Esophagus muscularis mucosa (tissue), 3 donors: ENCODE data around the gene EEPD1.

Experiments used
- CTCF ChIP-seq, 3 experiments: fragments of 200-600 bp in 2 of 3; fragments of 450-650 bp in 1 of 3; sonication (generic) in 2 of 3; IDR thresholded peaks; one replicate each; pipeline ENCODE4 v1.5.1; 2017 to 2019; ENCODE audit warnings: antibody characterized with exemption in 3 of 3, mild to moderate bottlenecking in 2 of 3, moderate library complexity in 1 of 3
- POLR2A ChIP-seq: fragments of 450-650 bp; IDR thresholded peaks from one replicate; pipeline ENCODE4 v1.6.1; 2017; ENCODE audit warnings: antibody characterized with exemption, moderate library complexity, mild to moderate bottlenecking, low read depth
- POLR2AphosphoS5 ChIP-seq, 2 donors: sonication (generic); formaldehyde crosslinking; IDR thresholded peaks; one replicate each; pipeline ENCODE4 v1.6.1; 2017; ENCODE audit warnings: antibody characterized with exemption in 2 of 2

GRCh38 chr7:36262309-36263094, 109.4 kb downstream of the EEPD1 start:
- TF ChIP-seq POLR2AphosphoS5 (IDR thresholded peaks at IDR 0.05) (no peak), CTCF (IDR thresholded peaks at IDR 0.05) (no peak), POLR2A (no peak)
